Endothelial cell of umbilical vein (primary cell): ENCODE measurements around the gene OSBPL8. TPM values are rescaled to one million over a fixed set of nuclear protein-coding genes. Genes with fewer than 3 reads are reported as not detected.

Experiments used
- BruUV-seq: library from RNA; stranded (reverse); fragments of 400-500 nt; replicated peaks from 2 replicates; lab custom pipeline; 2021; lab: Mats Ljungman, UMichigan
- CTCF ChIA-PET: fragments of 300-600, 350-600 bp; sonication (Branson Sonifier 250); formaldehyde crosslinking; loops from one replicate; lab custom pipeline; 2021; ENCODE audit warnings: antibody characterized with exemption, inconsistent platforms; lab: Charles Lee
- POLR2A ChIA-PET: fragments of 300-600, 350-600 bp; sonication (Branson Sonifier 250); formaldehyde crosslinking; loops from one replicate; lab custom pipeline; 2021; ENCODE audit warnings: antibody characterized with exemption, inconsistent platforms; lab: Charles Lee
- DNase-seq: peaks from one replicate; pipeline ENCODE4 v3.0.0-alpha.2; 2011; ENCODE audit warnings: low read depth, low spot score
- FAIRE-seq: peaks from 2 replicates; lab custom pipeline; 2011; peaks lifted over from hg19 to GRCh38; lab: Jason Lieb, UNC
- H2AFZ ChIP-seq: 2 replicates; pipeline ENCODE4 v1.6.0; 2012; ENCODE audit warnings: low read depth, low read length, control low read depth, inconsistent platforms
- H3K27ac ChIP-seq: 2 replicates; pipeline ENCODE4 v1.5.1; 2011; ENCODE audit warnings: low read depth, mild to moderate bottlenecking, control low read depth, low read length, moderate library complexity; ENCODE audit not compliant: insufficient read depth
- H3K27me3 ChIP-seq, 2 experiments: 2 replicates each; pipeline versions ENCODE4 v1.6.0 to v1.6.1; 2011; ENCODE audit warnings: low read length in 2 of 2, mixed read lengths in 1 of 2; ENCODE audit not compliant: control insufficient read depth in 2 of 2, insufficient read depth in 2 of 2
- H3K36me3 ChIP-seq, 2 experiments: 2 replicates in 1 of 2; 3 replicates in 1 of 2; pipeline ENCODE4 v1.5.1; 2011; ENCODE audit warnings: low read length in 2 of 2, mild to moderate bottlenecking in 1 of 2, moderate library complexity in 1 of 2; ENCODE audit not compliant: control insufficient read depth in 2 of 2, insufficient read depth in 2 of 2; ENCODE audit errors: extremely low read depth in 1 of 2
- H3K4me1 ChIP-seq: 3 replicates; pipeline ENCODE4 v1.5.1; 2011; ENCODE audit warnings: mild to moderate bottlenecking, low read length; ENCODE audit not compliant: control insufficient read depth, insufficient read depth; ENCODE audit errors: extremely low read depth
- H3K4me2 ChIP-seq: 2 replicates; pipeline ENCODE4 v1.6.1; 2011; ENCODE audit warnings: low read length, control low read depth, mixed read lengths; ENCODE audit not compliant: insufficient read depth
- H3K4me3 ChIP-seq, 3 experiments: fragments of 200-600 bp in 1 of 3; sonication (generic), shearing (Covaris generic) in 1 of 3; replicated peaks in 1 of 3; 2 replicates each; pipeline ENCODE4 v1.5.1; 2011 to 2016; ENCODE audit warnings: control low read depth in 3 of 3, low read length in 3 of 3, mild to moderate bottlenecking in 2 of 3, inconsistent platforms in 1 of 3, low read depth in 1 of 3, moderate library complexity in 1 of 3; ENCODE audit not compliant: insufficient read depth in 1 of 3
- H3K79me2 ChIP-seq: 2 replicates; pipeline ENCODE4 v1.6.0; 2012; ENCODE audit warnings: low read length, inconsistent platforms; ENCODE audit not compliant: control insufficient read depth, insufficient read depth
- H3K9ac ChIP-seq: replicated peaks from 2 replicates; pipeline ENCODE3; 2011; ENCODE audit warnings: low read length, control low read depth; ENCODE audit not compliant: insufficient read depth; ENCODE audit errors: extremely low read depth
- H3K9me1 ChIP-seq: replicated peaks from 3 replicates; pipeline ENCODE4 v1.6.0; 2011; ENCODE audit warnings: mild to moderate bottlenecking, low read length; ENCODE audit not compliant: control insufficient read depth, insufficient read depth; ENCODE audit errors: extremely low read depth
- H3K9me3 ChIP-seq: replicated peaks from 2 replicates; pipeline ENCODE4 v1.5.1; 2012; ENCODE audit warnings: low read length, inconsistent platforms; ENCODE audit not compliant: control insufficient read depth, insufficient read depth
- H4K20me1 ChIP-seq: replicated peaks from 2 replicates; pipeline ENCODE3; 2011; ENCODE audit warnings: mild to moderate bottlenecking, low read length; ENCODE audit not compliant: control insufficient read depth, insufficient read depth; ENCODE audit errors: extremely low read depth
- EZH2 ChIP-seq: IDR thresholded peaks from 2 replicates; pipeline ENCODE4 v1.6.1; 2012; ENCODE audit warnings: borderline replicate concordance, low read depth, mild to moderate bottlenecking, moderate library complexity, low read length, inconsistent platforms; ENCODE audit not compliant: severe bottlenecking
- FOS ChIP-seq: IDR thresholded peaks from 2 replicates; pipeline ENCODE4 v1.6.1; 2011; ENCODE audit warnings: mild to moderate bottlenecking, low read length, moderate library complexity, borderline replicate concordance; ENCODE audit not compliant: insufficient read depth
- GATA2 ChIP-seq: IDR thresholded peaks from 2 replicates; pipeline ENCODE4 v1.7.0; 2011; ENCODE audit warnings: low read depth, mild to moderate bottlenecking, moderate library complexity, mixed read lengths, low read length; ENCODE audit not compliant: insufficient read length, insufficient read depth
- POLR2AphosphoS5 ChIP-seq: IDR thresholded peaks from 2 replicates; pipeline ENCODE4 v1.6.1; 2012; ENCODE audit warnings: low read depth, mild to moderate bottlenecking, control low read depth, low read length, moderate library complexity; ENCODE audit not compliant: insufficient read depth
- dilution Hi-C: fragments of 300-500 bp; cut with MboI; formaldehyde crosslinking; loops from one replicate; pipeline ENCODE4 v1.15.0; 2019; ENCODE audit warnings: low sequenced_read_pairs; ENCODE audit not compliant: extremely low pct_ligation_motif_present
- intact Hi-C: fragments of 100-400 bp; cut with micrococcal nuclease; formaldehyde crosslinking; loops from one replicate; pipeline ENCODE4 v1.10.0; 2022
- polyA plus RNA-seq, 4 experiments: library from polyadenylated mRNA; depleted of rRNA in 3 of 4; stranded (reverse) in 3 of 4; unstranded in 1 of 4; fragments of >200 nt; gene quantifications; 2 replicates each; pipeline versions ENCODE4 v1.2.1 to v1.2.3, GENCODE V29; 2011 to 2012; ENCODE audit warnings: missing spikeins in 1 of 4
- total RNA-seq: library from RNA; stranded (reverse); gene quantifications from 2 replicates; pipeline ENCODE4 v1.2.3, GENCODE V29; 2021
- TF ChIP-seq, protein P1 (sequence below): IDR thresholded peaks from 2 replicates; pipeline ENCODE4 v1.6.1; 2011; ENCODE audit not compliant: insufficient read depth, insufficient read length

Gene OSBPL8
- total and polyA plus RNA-seq, 2 donors (not counting 3 experiments of a cell fraction or from before 2014, with no cell fraction given), result 10.3 to 47.6 TPM

DNA sequence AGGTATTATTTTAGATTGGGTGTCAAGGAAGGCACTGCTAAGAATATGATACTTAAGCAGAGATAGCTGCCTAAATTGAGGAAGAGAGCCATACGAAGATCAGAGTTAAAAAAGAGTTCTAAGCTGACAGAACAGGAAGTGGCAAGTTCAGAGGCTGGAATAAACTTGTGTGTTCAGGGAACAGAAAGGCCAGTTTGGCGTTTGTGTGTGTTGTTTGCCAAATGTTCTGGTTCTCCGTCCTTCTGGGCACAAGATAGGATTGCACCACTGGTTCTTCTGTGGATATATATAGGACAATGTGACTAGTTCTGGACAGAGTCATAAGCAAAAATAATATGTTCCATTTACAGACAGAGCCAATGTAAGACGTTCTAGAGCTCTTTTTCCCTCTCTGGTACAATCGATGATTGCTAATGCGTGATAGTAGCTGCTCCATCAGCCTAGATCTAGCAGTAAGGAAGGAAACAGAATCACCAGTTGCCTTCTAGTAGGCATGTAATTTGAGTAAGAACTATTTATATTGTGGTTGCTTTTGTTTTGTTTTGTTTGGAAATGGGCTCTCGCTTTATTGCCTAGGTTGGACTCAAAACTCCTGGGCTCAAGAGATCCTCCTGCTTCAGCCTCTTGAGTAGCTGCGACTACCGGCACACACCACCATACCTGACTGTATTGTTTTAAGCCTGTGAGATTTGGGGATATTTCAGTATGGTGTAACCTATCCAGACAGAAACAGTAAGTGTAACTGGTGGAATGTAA, 218.7 kb downstream of the OSBPL8 start:
- ChIA-PET POLR2A (no interaction called here), CTCF (interaction anchor here (1.1 to 1.6 kb wide), 2 partner anchors 78 to 182 kb away, joined by 3 to 5 read pairs; no protein-coding TSS in a partner anchor)
- intact Hi-C loops, result no loop called here
- Histone ChIP-seq H3K27ac (peak overlapping the region; percentile 58), H3K4me2 (peak overlapping the region; percentile 32), H3K4me3 (no peak overlapping the region), H3K9me3 (no peaks in the 10 kb centered on the region), H3K4me1 (peaks cover 28% of the 10 kb centered on the region), H4K20me1 (no peaks in the 10 kb centered on the region), H3K36me3 (no peaks in the 10 kb centered on the region), H3K27me3 (no peaks in the 10 kb centered on the region), H3K79me2 (no peaks in the 10 kb centered on the region), H3K9me1 (no peaks in the 10 kb centered on the region), H3K9ac (no peak overlapping the region), H2AFZ (peak overlapping the region; percentile 47)
- BruUV-seq, result no TSS peak
- FAIRE-seq (no peak), DNase-seq (peak; percentile 14)
- TF ChIP-seq POLR2AphosphoS5, result no peak
- no peak for TF ChIP-seq FOS
- TF ChIP-seq GATA2, result no peak
- TF ChIP-seq, protein P1, sequence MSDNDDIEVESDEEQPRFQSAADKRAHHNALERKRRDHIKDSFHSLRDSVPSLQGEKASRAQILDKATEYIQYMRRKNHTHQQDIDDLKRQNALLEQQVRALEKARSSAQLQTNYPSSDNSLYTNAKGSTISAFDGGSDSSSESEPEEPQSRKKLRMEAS, result no peak
- dilution Hi-C loops, result loop anchor here (25.0 kb wide), 1 partner anchor 254 kb away; the partner anchor contains the start of gene NAP1L1

DNA sequence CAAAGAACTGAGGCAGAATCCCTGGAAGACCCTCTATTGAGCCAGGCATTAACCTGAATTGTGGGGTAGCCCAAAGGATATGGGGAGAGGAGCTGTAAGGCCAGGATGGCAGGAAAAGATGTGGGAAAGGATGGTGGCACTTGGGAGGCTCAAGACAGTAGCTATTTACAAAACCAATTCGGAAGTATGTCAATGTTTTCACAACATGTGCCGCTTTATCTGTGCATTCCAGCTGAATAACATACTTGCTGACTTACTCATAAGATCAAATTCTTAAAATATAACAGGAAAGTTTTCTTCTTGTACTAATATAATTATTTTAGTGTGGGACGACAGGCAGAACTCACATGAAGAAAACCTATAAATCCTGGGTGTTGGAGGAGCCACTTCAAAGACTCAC, 222.0 kb downstream of the OSBPL8 start:
- intact Hi-C loops, result loop anchor here (1.0 to 2.0 kb wide), 2 partner anchors 61 to 556 kb away; no protein-coding TSS in a partner anchor
- POLR2A ChIA-PET, result no interaction called here
- H3K4me1 ChIP-seq, result peaks cover 28% of the 10 kb centered on the region

More for the DNA sequence above, 222.0 kb downstream of the OSBPL8 start:
- Histone ChIP-seq H3K4me3 (no peak overlapping the region), H3K9me1 (no peaks in the 10 kb centered on the region), H3K36me3 (no peaks in the 10 kb centered on the region), H4K20me1 (no peaks in the 10 kb centered on the region), H3K9me3 (no peaks in the 10 kb centered on the region), H3K9ac (no peak overlapping the region), H3K27me3 (no peaks in the 10 kb centered on the region), H2AFZ (peak overlapping the region; percentile 30), H3K79me2 (no peaks in the 10 kb centered on the region), H3K4me2 (peak overlapping the region; percentile 27), H3K27ac (peak overlapping the region; percentile 55)
- CTCF ChIA-PET, result interaction anchor here (0.8 to 1.6 kb wide), 4 partner anchors 10 to 270 kb away, joined by 3 to 5 read pairs (median 4); no protein-coding TSS in a partner anchor
- dilution Hi-C loops, result loop anchor here (25.0 kb wide), 1 partner anchor 250 kb away; the partner anchor contains the start of gene NAP1L1
- DNase-seq (peak; percentile 52), FAIRE-seq (no peak)
- TF ChIP-seq FOS, result peak; percentile 24
- no peak for TF ChIP-seq EZH2
- TF ChIP-seq, protein P1, result no peak
- peak; percentile 32 for TF ChIP-seq POLR2AphosphoS5
- TF ChIP-seq GATA2, result peak; percentile 49
- BruUV-seq, result no TSS peak
